IPS DF 6.9 (cell line): ENCODE measurements around the gene SPOCK1.
"Not testable (repeated sequence)": the region's sequence is repeated elsewhere in the genome, so short reads cannot be mapped to it uniquely, and the experiment has no call there.

Experiments
- DNase-seq: peaks from one replicate; pipeline ENCODE4 v3.0.0-alpha.2; 2013; ENCODE audit warnings: low read depth, low spot score
- H3K27ac ChIP-seq: one replicate; pipeline ENCODE4 v1.5.1; 2013; ENCODE audit warnings: low read length, control low read depth
- H3K27me3 ChIP-seq: 2 replicates; pipeline ENCODE4 v1.6.1; 2013; ENCODE audit warnings: mild to moderate bottlenecking, low read length; ENCODE audit not compliant: control insufficient read depth, insufficient read depth
- H3K36me3 ChIP-seq: 2 replicates; pipeline ENCODE4 v1.6.1; 2013; ENCODE audit warnings: low read length; ENCODE audit not compliant: control insufficient read depth, insufficient read depth
- H3K4me1 ChIP-seq: 2 replicates; pipeline ENCODE4 v1.6.1; 2013; ENCODE audit warnings: low read length; ENCODE audit not compliant: control insufficient read depth, insufficient read depth
- H3K4me3 ChIP-seq: 2 replicates; pipeline ENCODE4 v1.5.1; 2013; ENCODE audit warnings: mild to moderate bottlenecking, low read length
- H3K9me3 ChIP-seq: 2 replicates; pipeline ENCODE4 v1.6.1; 2013; ENCODE audit warnings: low read length, inconsistent platforms; ENCODE audit not compliant: control insufficient read depth, insufficient read depth
- WGBS: extraction: QIAGEN DNeasy Blood & Tissue Kit; methylation state at CpG from one replicate; pipeline ENCODE4 v1.1.7; 2013; ENCODE audit warnings: mixed read lengths, missing lambda C conversion rate; ENCODE audit not compliant: insufficient read length, insufficient coverage; 5-methylcytosine and 5-hydroxymethylcytosine counted together

SPOCK1 gene

DNA sequence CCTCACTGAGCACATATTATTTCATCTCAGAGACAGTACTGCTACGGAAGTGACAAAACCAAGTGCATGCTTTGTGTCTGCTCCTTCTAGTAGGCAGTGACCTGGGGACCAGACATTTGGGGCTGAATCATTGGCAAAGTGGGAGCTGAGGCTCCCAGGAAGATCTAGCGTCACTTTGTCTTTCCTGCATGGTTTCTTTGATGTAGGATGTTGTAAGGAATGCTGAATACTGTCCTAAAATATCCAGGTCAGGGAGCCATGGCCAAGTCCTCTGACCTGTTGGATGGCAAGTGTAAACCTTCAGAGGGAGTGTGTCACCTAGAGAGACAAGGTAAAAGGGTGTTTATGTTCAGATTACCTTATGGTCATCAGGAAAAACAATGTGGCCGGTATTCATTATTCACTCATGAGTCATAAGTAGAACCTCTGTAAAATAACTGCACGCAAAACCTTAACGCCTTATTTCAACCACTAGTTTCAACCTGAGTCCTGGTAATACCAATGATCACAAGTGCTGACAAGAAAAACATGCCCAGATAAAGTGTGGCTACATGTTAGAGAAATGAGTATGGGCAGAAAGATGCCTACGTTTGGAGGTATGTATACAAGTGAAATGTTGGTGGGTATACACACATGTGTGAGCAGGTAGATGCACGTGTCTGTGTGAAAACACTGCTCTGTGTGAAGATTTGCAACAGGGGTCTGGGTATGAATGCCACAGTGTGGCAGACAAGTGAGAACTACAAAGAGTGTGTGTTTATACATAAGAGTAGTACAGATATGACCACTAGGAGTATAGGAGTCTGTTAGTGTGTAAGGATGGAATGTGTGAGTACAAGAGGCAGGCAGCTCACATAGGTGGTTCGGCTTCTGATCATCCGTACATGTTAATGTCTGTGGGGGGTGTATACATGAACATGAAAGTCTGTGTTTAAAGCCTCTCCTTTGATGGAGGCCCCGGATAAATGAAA is 263.9 kb downstream of the SPOCK1 start:
- Histone ChIP-seq H3K4me3 (no peak overlapping the region), H3K36me3 (no peaks in the 10 kb centered on the region), H3K4me1 (no peaks in the 10 kb centered on the region), H3K27ac (no peak overlapping the region), H3K27me3 (no peaks in the 10 kb centered on the region), H3K9me3 (no peaks in the 10 kb centered on the region)
- WGBS = no CpG with 5 or more reads among the region's 10 CpGs
- no peak for DNase-seq

DNA sequence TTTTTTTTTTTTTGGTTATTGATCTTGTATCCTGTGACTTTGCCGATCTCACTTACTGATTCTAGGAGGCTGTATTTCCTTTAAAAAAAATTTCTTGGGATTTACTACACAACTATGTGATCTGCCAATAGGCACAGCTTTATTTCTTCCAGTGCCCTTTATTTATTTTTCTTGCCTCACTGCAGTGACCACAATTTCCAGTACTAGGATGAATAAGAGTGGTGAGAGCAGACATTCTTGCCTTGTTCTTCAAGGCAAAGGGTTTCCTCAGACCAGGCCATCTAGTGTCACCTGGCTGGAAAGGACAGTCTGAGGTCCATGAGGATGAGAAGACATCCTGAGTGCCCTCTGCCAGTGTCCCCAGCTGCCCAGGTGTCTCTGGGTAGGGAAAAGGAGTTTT is 265.4 kb downstream of the SPOCK1 start:
- Histone ChIP-seq H3K4me1 (no peaks in the 10 kb centered on the region), H3K36me3 (no peaks in the 10 kb centered on the region), H3K9me3 (no peaks in the 10 kb centered on the region), H3K27ac (no peak overlapping the region), H3K27me3 (no peaks in the 10 kb centered on the region), H3K4me3 (no peak overlapping the region)
- no peak for DNase-seq
- WGBS = no CpG with 5 or more reads among the region's 1 CpG

DNA sequence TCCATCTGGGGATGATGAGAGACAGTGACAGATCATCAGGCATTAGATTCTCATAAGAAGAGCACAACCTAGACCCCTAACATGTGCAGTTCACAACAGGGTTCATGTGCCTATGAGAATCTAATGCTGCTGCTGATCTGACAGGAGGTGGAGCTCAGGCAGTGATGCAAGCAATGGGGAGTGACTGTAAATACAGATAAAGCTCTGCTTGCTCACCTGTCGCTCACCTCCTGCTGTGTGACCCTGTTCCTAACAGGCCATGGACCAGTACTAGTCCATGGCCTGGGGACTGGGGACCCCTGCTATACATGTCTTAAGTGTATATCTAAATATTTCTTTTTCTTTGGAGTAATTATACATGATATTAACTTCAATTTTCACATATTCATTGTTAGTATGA is 265.8 kb downstream of the SPOCK1 start:
- H3K27me3 ChIP-seq, H3K9me3 ChIP-seq, H3K4me3 ChIP-seq, DNase-seq, H3K27ac ChIP-seq, H3K36me3 ChIP-seq, H3K4me1 ChIP-seq: not testable (repeated sequence)
- WGBS = no CpG with 5 or more reads among the region's 1 CpG

DNA sequence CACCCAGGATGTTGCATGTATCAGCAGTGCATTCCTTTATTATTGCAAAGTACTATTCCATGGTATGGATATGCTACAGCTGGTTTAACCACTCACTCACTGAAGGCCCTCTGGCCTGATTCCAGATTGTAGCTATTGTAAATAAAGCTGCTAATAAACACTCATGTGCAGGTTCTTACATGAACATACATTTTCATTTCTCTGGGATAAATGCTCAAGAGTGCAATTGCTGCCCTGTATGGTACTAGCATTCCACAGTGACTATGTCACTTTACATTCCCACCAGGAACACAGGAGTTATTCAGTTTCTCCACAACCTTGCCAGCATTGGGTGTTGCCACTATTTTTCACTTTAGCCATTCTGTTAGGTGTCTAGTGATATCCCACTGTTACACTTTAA is 267.6 kb downstream of the SPOCK1 start:
- DNase-seq = no peak
- Histone ChIP-seq H3K9me3 (no peaks in the 10 kb centered on the region), H3K27ac (no peak overlapping the region), H3K4me3 (no peak overlapping the region), H3K27me3 (no peaks in the 10 kb centered on the region), H3K4me1 (no peaks in the 10 kb centered on the region), H3K36me3 (no peaks in the 10 kb centered on the region)

DNA sequence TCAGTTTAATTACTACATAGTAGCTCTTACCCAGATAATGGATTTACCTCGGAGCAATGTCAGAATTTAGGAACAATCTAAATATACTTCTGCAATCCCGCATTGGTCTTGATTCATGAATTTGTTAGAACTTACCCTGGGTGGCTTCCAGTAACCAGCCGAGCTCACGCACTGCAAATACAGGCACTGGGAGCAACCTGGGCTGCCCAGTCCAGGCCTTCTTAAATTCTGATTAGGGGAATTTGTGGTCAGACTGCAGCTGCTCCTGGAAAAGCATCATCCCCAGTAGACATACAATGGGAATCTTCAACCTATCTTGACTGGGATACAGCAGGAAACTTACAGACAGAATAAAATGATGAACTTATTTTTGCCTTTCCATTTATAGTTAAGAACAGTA is 270.3 kb downstream of the SPOCK1 start:
- DNase-seq = no peak
- WGBS = no CpG with 5 or more reads among the region's 4 CpGs

DNA sequence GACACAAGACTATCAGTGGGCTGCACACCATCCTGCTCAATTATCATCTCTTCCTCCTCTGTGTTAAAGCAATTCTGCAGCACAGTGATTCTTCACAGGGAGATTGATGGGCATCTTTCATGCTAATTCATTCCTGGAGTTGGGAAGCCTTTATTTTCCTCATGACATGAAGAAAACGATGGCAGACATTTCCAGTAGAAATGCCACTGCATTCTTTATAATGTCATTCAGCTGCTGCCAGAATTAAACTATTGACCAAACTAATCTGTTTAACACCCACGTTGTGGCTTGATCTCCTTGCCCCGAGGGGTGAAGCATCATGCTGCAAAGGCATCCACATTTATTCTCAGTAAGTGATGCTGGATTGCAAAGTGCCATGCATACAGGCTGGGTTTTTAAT is 273.0 kb downstream of the SPOCK1 start:
- no peaks in the 10 kb centered on the region for H3K4me1 ChIP-seq
- no peak for DNase-seq
- H3K36me3 ChIP-seq = no peaks in the 10 kb centered on the region
- WGBS = no CpG with 5 or more reads among the region's 3 CpGs
- no peak overlapping the region for H3K4me3 ChIP-seq
- H3K27me3 ChIP-seq = no peaks in the 10 kb centered on the region
- H3K27ac ChIP-seq = no peak overlapping the region
- no peaks in the 10 kb centered on the region for H3K9me3 ChIP-seq

More for the DNA sequence above, 270.3 kb downstream of the SPOCK1 start:
- no peaks in the 10 kb centered on the region for H3K9me3 ChIP-seq
- H3K4me1 ChIP-seq = no peaks in the 10 kb centered on the region
- H3K4me3 ChIP-seq = no peak overlapping the region
- H3K27ac ChIP-seq = no peak overlapping the region
- H3K36me3 ChIP-seq = no peaks in the 10 kb centered on the region
- no peaks in the 10 kb centered on the region for H3K27me3 ChIP-seq

DNA sequence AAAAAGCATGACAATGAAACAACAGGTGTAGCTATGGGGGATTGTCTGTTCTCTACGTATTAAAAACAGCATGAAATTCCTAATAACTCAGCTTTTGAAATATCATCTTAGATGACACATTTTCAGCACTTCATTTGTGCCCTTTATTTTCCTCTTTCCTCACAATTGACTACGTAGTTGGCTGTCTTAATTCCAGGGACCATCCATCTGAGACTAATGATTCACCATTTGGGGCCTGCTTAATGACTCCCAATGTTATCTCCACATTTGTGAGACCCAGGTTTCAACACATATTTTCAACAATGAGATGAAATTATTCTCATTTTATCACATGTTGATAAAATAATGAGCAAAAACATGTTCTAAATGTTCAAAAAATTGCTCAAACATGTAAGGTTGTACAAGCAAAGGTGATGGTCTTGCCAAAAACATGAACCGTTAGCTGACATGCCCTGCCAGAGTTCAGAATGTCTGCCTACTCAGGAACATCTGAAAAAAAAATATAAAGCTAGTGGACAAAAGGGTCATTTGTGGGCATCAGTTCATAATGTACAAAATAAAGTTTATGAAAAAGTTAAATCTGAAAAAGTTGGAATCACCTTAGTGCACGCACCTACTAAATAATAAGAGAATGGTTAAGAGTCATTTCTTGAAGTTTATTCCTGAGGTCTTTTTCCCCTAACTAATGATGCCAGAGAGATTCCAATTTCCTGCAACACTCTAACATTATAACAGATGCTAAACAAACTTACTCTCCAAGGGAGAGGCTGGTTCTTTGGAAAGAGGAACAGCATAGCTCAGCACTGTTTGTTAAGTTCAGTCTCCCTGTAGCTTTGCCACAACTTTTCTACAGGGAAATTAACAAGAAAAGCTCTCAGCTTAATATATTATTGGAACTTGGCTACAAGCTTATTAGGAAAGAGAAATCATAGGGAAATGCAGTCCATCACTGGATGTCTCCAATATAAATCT is 275.5 kb downstream of the SPOCK1 start:
- no CpG with 5 or more reads among the region's 4 CpGs for WGBS
- Histone ChIP-seq H3K36me3 (no peaks in the 10 kb centered on the region), H3K9me3 (no peaks in the 10 kb centered on the region), H3K27me3 (no peaks in the 10 kb centered on the region), H3K4me3 (no peak overlapping the region), H3K4me1 (no peaks in the 10 kb centered on the region), H3K27ac (no peak overlapping the region)
- DNase-seq = no peak

DNA sequence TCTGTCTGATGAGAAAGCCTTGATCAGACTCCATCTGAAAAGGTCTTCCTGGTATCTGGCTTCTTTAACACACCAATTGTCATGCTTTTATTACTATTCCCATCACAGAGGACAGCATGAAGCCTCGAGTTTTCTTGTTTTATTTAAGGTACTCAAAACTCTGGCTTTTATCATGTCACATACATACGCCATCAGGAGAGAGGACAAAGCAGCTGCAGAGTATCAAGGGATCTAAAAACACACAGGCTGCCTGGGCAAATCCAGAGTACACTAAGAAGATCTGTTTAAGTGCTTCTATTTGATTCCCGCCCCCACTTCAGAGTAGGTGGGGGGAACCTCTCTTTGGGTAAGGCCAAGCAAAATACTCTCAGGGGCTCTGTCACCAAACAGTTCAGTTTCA is 277.2 kb downstream of the SPOCK1 start:
- DNase-seq = no peak
- H3K27me3 ChIP-seq = no peaks in the 10 kb centered on the region
- no peak overlapping the region for H3K27ac ChIP-seq
- H3K36me3 ChIP-seq = no peaks in the 10 kb centered on the region
- no CpG with 5 or more reads among the region's 3 CpGs for WGBS
- no peaks in the 10 kb centered on the region for H3K4me1 ChIP-seq
- no peaks in the 10 kb centered on the region for H3K9me3 ChIP-seq
- H3K4me3 ChIP-seq = no peak overlapping the region

DNA sequence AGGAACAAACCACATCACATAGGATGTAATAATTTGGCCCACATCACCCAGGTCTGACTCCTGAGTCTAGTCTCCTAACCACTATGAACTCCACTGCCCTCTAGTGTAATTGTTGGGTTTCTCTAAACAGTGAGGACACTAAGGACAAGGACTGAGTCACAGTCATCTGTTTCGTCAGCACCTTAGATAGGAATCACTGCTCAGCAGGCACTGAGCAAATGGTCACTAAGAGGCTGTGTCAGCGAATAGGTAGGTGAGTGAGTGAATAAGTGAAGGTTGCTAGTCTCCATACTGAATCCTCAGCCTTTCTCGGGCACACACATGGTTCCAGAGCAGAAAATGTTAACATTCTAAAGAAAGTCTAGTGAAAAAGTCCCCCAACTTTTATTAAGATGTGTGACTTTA is 278.6 kb downstream of the SPOCK1 start:
- Histone ChIP-seq H3K27me3 (no peaks in the 10 kb centered on the region), H3K27ac (no peak overlapping the region), H3K4me1 (no peaks in the 10 kb centered on the region), H3K4me3 (no peak overlapping the region), H3K36me3 (no peaks in the 10 kb centered on the region), H3K9me3 (no peaks in the 10 kb centered on the region)
- peak; percentile 58 for DNase-seq
- no CpG with 5 or more reads among the region's 3 CpGs for WGBS

DNA sequence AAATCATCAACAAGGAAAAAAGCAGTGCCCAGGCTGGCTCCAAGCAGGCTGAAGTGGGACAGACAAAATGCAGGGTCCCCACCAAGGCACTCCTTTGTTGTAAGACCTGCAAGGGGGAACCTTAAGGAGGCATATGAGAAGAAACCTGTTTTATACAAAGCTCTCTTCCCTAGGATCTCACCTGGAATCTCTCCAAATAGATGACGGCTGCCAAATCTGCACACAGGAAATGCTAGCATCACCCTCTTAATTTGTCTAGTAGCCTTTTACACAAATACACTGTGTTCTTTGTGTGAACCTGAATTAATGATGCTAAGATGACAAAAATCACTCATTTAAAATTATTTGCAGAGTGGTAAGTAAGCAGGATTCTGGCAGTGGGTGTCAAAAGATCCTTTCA is 280.2 kb downstream of the SPOCK1 start:
- no CpG with 5 or more reads among the region's 1 CpG for WGBS
- H3K4me3 ChIP-seq = no peak overlapping the region
- H3K4me1 ChIP-seq = no peaks in the 10 kb centered on the region
- H3K36me3 ChIP-seq = no peaks in the 10 kb centered on the region
- no peak overlapping the region for H3K27ac ChIP-seq
- no peak for DNase-seq
- no peaks in the 10 kb centered on the region for H3K27me3 ChIP-seq
- no peaks in the 10 kb centered on the region for H3K9me3 ChIP-seq
